IMR-90 (cell line): ENCODE measurements around the gene PITX2.

Experiments
- CEBPB ChIP-seq: IDR thresholded peaks from 2 replicates; pipeline ENCODE4 v1.6.1; 2012; ENCODE audit warnings: low read depth, low read length, improper control_type of control experiment
- POLR2A ChIP-seq: IDR thresholded peaks from 2 replicates; pipeline ENCODE4 v1.6.1; 2012; ENCODE audit warnings: mild to moderate bottlenecking, low read depth, low read length
- RAD21 ChIP-seq: IDR thresholded peaks from 2 replicates; pipeline ENCODE4 v1.6.1; 2012; ENCODE audit warnings: low read length, improper control_type of control experiment
- RCOR1 ChIP-seq: IDR thresholded peaks from 2 replicates; pipeline ENCODE4 v1.6.1; 2012; ENCODE audit warnings: mild to moderate bottlenecking, low read length, improper control_type of control experiment; ENCODE audit not compliant: insufficient replicate concordance
- TF ChIP-seq, protein P1 (sequence below): conservative IDR thresholded peaks from 2 replicates; pipeline ENCODE4 v1.5.1; 2012; ENCODE audit warnings: mild to moderate bottlenecking, low read depth, low read length, improper control_type of control experiment

DNA sequence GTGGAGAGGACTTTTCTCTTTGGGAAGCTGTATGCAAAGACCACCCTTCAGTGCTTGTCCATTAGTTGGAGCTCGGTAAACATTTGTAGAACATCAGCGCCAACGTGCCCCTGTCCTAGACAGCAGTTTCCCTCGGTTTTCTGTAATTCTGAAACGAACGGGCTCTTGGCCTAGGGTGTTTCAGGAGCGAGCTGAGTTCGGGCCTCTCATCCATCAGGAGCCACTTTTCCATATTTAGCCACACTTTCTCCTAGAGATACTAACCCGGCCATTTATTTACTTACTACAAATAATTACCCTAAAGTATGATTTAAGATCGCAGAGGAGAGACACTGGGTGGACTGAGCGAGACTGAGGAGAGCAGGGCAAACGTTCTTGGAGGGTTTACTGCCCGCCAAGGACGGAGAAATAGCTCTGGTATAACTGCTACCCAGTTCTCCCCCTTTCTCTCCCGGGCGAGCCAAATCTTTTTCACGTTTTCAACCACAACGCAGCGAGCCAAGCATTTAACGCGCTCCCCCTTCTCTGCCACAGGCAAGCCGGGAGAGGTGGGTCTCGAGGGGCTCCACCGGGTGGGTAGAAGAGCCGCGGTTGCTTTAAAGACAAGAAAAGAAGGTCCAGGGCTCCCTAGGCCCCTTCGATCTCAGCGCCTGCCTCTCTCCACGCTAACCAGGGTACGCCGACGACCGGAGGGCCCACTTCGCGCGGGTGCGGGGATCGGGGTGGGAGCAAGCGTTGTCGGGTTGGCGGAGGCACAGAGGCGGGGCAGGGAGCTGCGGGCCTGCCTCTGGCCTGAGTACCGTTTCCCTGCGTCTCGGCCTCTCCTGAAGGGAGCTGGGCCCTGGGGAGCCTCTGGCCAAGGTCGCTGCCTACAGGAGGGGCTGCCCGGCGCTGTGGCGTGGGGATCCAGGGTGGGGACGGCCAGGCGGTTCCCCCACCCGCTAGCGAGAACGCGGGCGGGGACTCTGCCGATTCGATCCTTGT, 10.8 kb upstream of the PITX2 start:
- TF ChIP-seq, protein P1, sequence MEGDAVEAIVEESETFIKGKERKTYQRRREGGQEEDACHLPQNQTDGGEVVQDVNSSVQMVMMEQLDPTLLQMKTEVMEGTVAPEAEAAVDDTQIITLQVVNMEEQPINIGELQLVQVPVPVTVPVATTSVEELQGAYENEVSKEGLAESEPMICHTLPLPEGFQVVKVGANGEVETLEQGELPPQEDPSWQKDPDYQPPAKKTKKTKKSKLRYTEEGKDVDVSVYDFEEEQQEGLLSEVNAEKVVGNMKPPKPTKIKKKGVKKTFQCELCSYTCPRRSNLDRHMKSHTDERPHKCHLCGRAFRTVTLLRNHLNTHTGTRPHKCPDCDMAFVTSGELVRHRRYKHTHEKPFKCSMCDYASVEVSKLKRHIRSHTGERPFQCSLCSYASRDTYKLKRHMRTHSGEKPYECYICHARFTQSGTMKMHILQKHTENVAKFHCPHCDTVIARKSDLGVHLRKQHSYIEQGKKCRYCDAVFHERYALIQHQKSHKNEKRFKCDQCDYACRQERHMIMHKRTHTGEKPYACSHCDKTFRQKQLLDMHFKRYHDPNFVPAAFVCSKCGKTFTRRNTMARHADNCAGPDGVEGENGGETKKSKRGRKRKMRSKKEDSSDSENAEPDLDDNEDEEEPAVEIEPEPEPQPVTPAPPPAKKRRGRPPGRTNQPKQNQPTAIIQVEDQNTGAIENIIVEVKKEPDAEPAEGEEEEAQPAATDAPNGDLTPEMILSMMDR: no peak
- no peak for TF ChIP-seq POLR2A
- TF ChIP-seq CEBPB: no peak
- no peak for TF ChIP-seq RAD21
- no peak for TF ChIP-seq RCOR1
